Smooth muscle cell (in vitro differentiated cells): ENCODE data around the gene TEX2. TPM values are rescaled to one million over a fixed set of nuclear protein-coding genes. Genes with fewer than 3 reads are reported as not detected.
"Not testable (repeated sequence)": the region's sequence is repeated elsewhere in the genome, so short reads cannot be mapped to it uniquely, and the experiment has no call there.

Source experiments
- DNase-seq: peaks from one replicate; lab custom pipeline; 2025; ENCODE audit not compliant: unreplicated experiment; lab: John Stamatoyannopoulos, UW
- H2AFZ ChIP-seq: fragments of 200-600 bp; sonication (generic); 2 replicates; pipeline ENCODE4 v1.6.0; 2016; ENCODE audit warnings: antibody characterized with exemption, low read depth, mild to moderate bottlenecking
- H3F3A ChIP-seq: fragments of 200-600 bp; sonication (generic); 2 replicates; pipeline ENCODE4 v1.6.0; 2017; ENCODE audit warnings: antibody characterized with exemption, low read depth
- H3K27ac ChIP-seq: fragments of 200-600 bp; sonication (generic); 2 replicates; pipeline ENCODE4 v1.5.1; 2016; ENCODE audit warnings: low read depth, mild to moderate bottlenecking
- H3K27me3 ChIP-seq: fragments of 200-600 bp; sonication (generic); 2 replicates; pipeline ENCODE4 v1.6.1; 2016; ENCODE audit warnings: low read depth, mild to moderate bottlenecking
- H3K36me3 ChIP-seq: fragments of 200-600 bp; sonication (generic); 2 replicates; pipeline ENCODE4 v1.5.1; 2016; ENCODE audit warnings: low read depth
- H3K4me1 ChIP-seq: fragments of 200-600 bp; sonication (generic); 2 replicates; pipeline ENCODE4 v1.5.1; 2016; ENCODE audit warnings: low read depth
- H3K4me2 ChIP-seq: fragments of 200-600 bp; sonication (generic); 2 replicates; pipeline ENCODE4 v1.6.0; 2016; ENCODE audit warnings: mild to moderate bottlenecking
- H3K4me3 ChIP-seq: fragments of 200-600 bp; sonication (generic); 2 replicates; pipeline ENCODE4 v1.5.1; 2016; ENCODE audit warnings: mild to moderate bottlenecking
- H3K79me2 ChIP-seq: fragments of 200-600 bp; sonication (generic); 2 replicates; pipeline ENCODE4 v1.6.0; 2016; ENCODE audit warnings: low read depth, mild to moderate bottlenecking
- H3K9ac ChIP-seq: fragments of 200-600 bp; sonication (generic); 2 replicates; pipeline ENCODE4 v1.6.0; 2016; ENCODE audit warnings: low read depth
- H3K9me3 ChIP-seq: fragments of 200-600 bp; sonication (generic); replicated peaks from 2 replicates; pipeline ENCODE4 v1.5.1; 2016; ENCODE audit warnings: low read depth
- H4K20me1 ChIP-seq: fragments of 200-600 bp; sonication (generic); 2 replicates; pipeline ENCODE4 v1.6.0; 2016; ENCODE audit warnings: low read depth
- CTCF ChIP-seq: fragments of 200-600 bp; sonication (generic); IDR thresholded peaks from 2 replicates; pipeline ENCODE4 v1.5.1; 2017; ENCODE audit warnings: borderline replicate concordance, mild to moderate bottlenecking, antibody characterized with exemption; ENCODE audit not compliant: insufficient read depth, poor library complexity, severe bottlenecking
- WGBS: methylation state at CpG from one replicate; pipeline ENCODE4 v1.1.7; 2016; ENCODE audit warnings: low lambda C conversion rate; 5-methylcytosine and 5-hydroxymethylcytosine counted together
- polyA plus RNA-seq: library from polyadenylated mRNA; unstranded; fragments of >200 nt; fragmentation: Nextera tagmentation; extraction: Ambion mirVana; gene quantifications from 2 replicates; pipeline ENCODE4 v1.2.1, GENCODE V29; 2016
- total RNA-seq: library from RNA; depleted of rRNA; stranded (reverse); fragments of >200 nt; gene quantifications from 2 replicates; pipeline ENCODE4 v1.2.3, GENCODE V29; 2014

The TEX2 gene
- total and polyA plus RNA-seq, 2 experiments from 2014 or later, result 8.6 to 26.2 TPM

DNA sequence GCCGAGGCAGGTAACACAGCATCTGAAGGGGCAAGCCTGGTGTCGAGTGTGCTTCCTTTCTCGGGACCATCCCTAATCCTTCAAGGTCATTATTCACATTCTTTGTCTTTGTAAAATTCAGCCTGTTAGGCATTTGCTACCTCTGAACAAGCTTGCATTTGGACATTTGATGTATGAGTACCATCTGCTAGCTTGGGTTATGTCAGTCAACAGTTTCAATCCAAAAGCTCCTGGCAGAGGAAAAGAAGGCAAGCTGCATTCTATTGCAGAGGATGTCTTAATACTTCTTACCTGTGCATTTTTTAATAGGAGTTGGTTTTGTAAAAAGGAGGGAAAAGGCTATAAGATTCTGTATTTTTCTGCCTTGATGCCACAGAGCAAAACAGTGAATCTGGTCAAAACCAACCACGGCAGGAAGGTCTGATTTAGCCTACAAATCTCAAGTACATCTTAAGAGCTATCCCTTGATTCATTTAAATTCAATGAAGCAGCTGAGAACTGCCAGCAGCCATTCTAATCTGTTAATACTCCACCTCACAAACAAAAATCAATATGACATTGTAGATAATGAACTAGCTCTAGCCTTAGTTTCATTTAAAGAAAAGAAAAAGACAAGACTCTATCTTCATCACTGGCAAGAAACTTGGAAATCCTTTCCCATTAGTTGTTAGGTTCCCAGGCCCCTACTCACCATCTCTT is 39.0 kb downstream of the TEX2 start:
- Histone ChIP-seq H3K9me3 (no peaks in the 10 kb centered on the region), H3K4me3 (no peak overlapping the region), H3F3A (no peaks in the 10 kb centered on the region), H3K9ac (no peak overlapping the region), H3K27ac (no peak overlapping the region), H3K36me3 (no peaks in the 10 kb centered on the region), H3K4me1 (no peaks in the 10 kb centered on the region), H4K20me1 (no peaks in the 10 kb centered on the region), H3K79me2 (peaks cover 59% of the 10 kb centered on the region), H3K4me2 (no peak overlapping the region), H3K27me3 (no peaks in the 10 kb centered on the region), H2AFZ (no peak overlapping the region)
- TF ChIP-seq CTCF, result no peak
- 82% methylated on average over 4 of the region's 4 CpGs for WGBS
- no peak for DNase-seq

DNA sequence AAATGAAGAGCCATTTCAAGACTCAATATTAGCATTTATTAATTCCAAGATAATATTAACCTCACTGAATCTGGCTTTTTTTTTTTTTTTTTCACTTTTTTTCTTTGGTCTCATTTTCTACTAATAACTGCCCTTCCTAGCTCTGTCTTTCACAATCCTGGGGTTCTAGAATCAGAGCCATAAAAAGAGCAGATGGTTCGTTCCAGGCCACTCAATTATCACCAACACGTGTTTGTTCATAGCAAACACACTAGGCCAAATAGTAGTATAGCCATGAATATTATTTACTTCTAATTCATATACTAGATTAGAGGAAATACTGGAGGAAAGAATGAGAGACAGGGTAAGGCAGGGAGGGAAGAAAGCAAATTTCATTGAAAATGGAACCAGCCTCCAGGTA is 39.8 kb downstream of the TEX2 start:
- Histone ChIP-seq H3K4me3 (no peak overlapping the region), H3K36me3 (no peaks in the 10 kb centered on the region), H3K4me2 (no peak overlapping the region), H3K27ac (no peak overlapping the region), H3K9me3 (no peaks in the 10 kb centered on the region), H4K20me1 (no peaks in the 10 kb centered on the region), H3K27me3 (no peaks in the 10 kb centered on the region), H3K79me2 (peaks cover 65% of the 10 kb centered on the region), H3F3A (no peaks in the 10 kb centered on the region), H3K9ac (no peak overlapping the region), H3K4me1 (no peaks in the 10 kb centered on the region), H2AFZ (no peak overlapping the region)
- TF ChIP-seq CTCF, result no peak
- no peak for DNase-seq
- 87% methylated on average over 2 of the region's 2 CpGs for WGBS

GRCh38 chr17:64221679-64222078 is 41.4 kb downstream of the TEX2 start:
- Histone ChIP-seq H3K4me1 (peaks cover 7% of the 10 kb centered on the region), H3K9ac (no peak overlapping the region), H3K27me3 (no peaks in the 10 kb centered on the region), H3K36me3 (no peaks in the 10 kb centered on the region), H3F3A (peaks cover 4% of the 10 kb centered on the region), H3K4me2 (no peak overlapping the region), H3K4me3 (no peak overlapping the region), H3K79me2 (peaks cover 58% of the 10 kb centered on the region), H2AFZ (no peak overlapping the region), H4K20me1 (peaks cover 12% of the 10 kb centered on the region), H3K27ac (no peak overlapping the region), H3K9me3 (no peaks in the 10 kb centered on the region)
- no peak for TF ChIP-seq CTCF
- no peak for DNase-seq
- WGBS, result 100% methylated on average over 1 of the region's 1 CpG

GRCh38 chr17:64220604-64221003 is 42.5 kb downstream of the TEX2 start:
- DNase-seq, H3K27ac ChIP-seq, H3K9me3 ChIP-seq, H3K36me3 ChIP-seq, H3K27me3 ChIP-seq, H3K9ac ChIP-seq, H3K4me3 ChIP-seq, H3F3A ChIP-seq, H3K4me2 ChIP-seq, H2AFZ ChIP-seq: not testable (repeated sequence)
- peaks cover 17% of the 10 kb centered on the region for H4K20me1 ChIP-seq
- H3K4me1 ChIP-seq, result peaks cover 18% of the 10 kb centered on the region
- H3K79me2 ChIP-seq, result peaks cover 50% of the 10 kb centered on the region
- 76% methylated on average over 1 of the region's 1 CpG for WGBS
